ENCODE measurements around the gene GRIN1.

- no peak for TF ChIP-seq CTCF (IDR thresholded peaks at IDR 0.05)
- no peak for TF ChIP-seq POLR2A (IDR thresholded peaks at IDR 0.05; ENCODE audit: low read length)
- no peak for TF ChIP-seq KDM5A (IDR thresholded peaks at IDR 0.05)
- TF ChIP-seq MYC (IDR thresholded peaks at IDR 0.05; ENCODE audit: borderline replicate concordance, low read length): no peak
Measured at GRCh38 chr9:137160716-137161557, 22.0 kb downstream of the GRIN1 start.
